HG03103 (cell line): ENCODE data around the gene FURIN.
"Not testable (repeated sequence)": the region's sequence is repeated elsewhere in the genome, so short reads cannot be mapped to it uniquely, and the experiment has no call there.

ENCODE experiments used
- ATAC-seq: cut with Tn5 transposase; IDR thresholded peaks from one replicate; pipeline ENCODE4 v1.9.1; 2021; ENCODE audit warnings: low read depth; ENCODE audit not compliant: unreplicated experiment

FURIN gene

GRCh38 chr15:90840954-90841353 is 27.4 kb upstream of the FURIN start:
- no peak for ATAC-seq

- ATAC-seq, result no peak
Observed at GRCh38 chr15:90844696-90845095, 23.7 kb upstream of the FURIN start.

- ATAC-seq, result peak; percentile 89
Observed at GRCh38 chr15:90845201-90845949, 23.0 kb upstream of the FURIN start.

GRCh38 chr15:90849424-90849823 is 19.0 kb upstream of the FURIN start:
- not testable (repeated sequence) for ATAC-seq

GRCh38 chr15:90851114-90851513 is 17.3 kb upstream of the FURIN start:
- ATAC-seq, result no peak

- ATAC-seq, result no peak
Observed at GRCh38 chr15:90851940-90852339, 16.4 kb upstream of the FURIN start.

GRCh38 chr15:90855139-90855538 is 13.2 kb upstream of the FURIN start:
- ATAC-seq, result no peak

- no peak for ATAC-seq
Observed at GRCh38 chr15:90857337-90857736, 11.1 kb upstream of the FURIN start.

GRCh38 chr15:90857883-90858443 is 10.4 kb upstream of the FURIN start:
- no peak for ATAC-seq

- no peak for ATAC-seq
Observed at GRCh38 chr15:90859234-90860131, 8.9 kb upstream of the FURIN start.

- no peak for ATAC-seq
Observed at GRCh38 chr15:90860450-90860849, 7.9 kb upstream of the FURIN start.

GRCh38 chr15:90860942-90861675 is 7.3 kb upstream of the FURIN start:
- ATAC-seq, result no peak

- ATAC-seq, result no peak
Observed at GRCh38 chr15:90862487-90862886, 5.9 kb upstream of the FURIN start.

- ATAC-seq, result no peak
Observed at GRCh38 chr15:90862964-90863778, 5.2 kb upstream of the FURIN start.

GRCh38 chr15:90863987-90864386 is 4.4 kb upstream of the FURIN start:
- ATAC-seq, result no peak

- no peak for ATAC-seq
Observed at GRCh38 chr15:90864507-90864906, 3.9 kb upstream of the FURIN start.

GRCh38 chr15:90865702-90866101 is 2.7 kb upstream of the FURIN start:
- no peak for ATAC-seq

GRCh38 chr15:90866161-90866715 is 2.1 kb upstream of the FURIN start:
- no peak for ATAC-seq

- ATAC-seq, result no peak
Observed at GRCh38 chr15:90866800-90867199, 1.6 kb upstream of the FURIN start.

- no peak for ATAC-seq
Observed at GRCh38 chr15:90869140-90869541, 753 bp downstream of the FURIN start.
